Epithelial cell of proximal tubule (primary cell): ENCODE data around the gene STXBP5L. TPM values are rescaled to one million over a fixed set of nuclear protein-coding genes. Genes with fewer than 3 reads are reported as not detected.
"Not testable (repeated sequence)": the region's sequence is repeated elsewhere in the genome, so short reads cannot be mapped to it uniquely, and the experiment has no call there.

Experiments used
- DNase-seq: peaks from one replicate; pipeline ENCODE4 v3.0.0-alpha.2; 2011; ENCODE audit warnings: low read depth
- H3K4me3 ChIP-seq: 2 replicates; pipeline ENCODE4 v1.5.1; 2011; ENCODE audit warnings: low read depth, mild to moderate bottlenecking, low read length
- total RNA-seq: library from RNA; depleted of rRNA; stranded (reverse); fragments of >200 nt; gene quantifications from 2 replicates; pipeline ENCODE4 v1.2.3, GENCODE V29; 2015
- TF ChIP-seq, protein P1 (sequence below): conservative IDR thresholded peaks from 2 replicates; pipeline ENCODE4 v1.5.1; 2012; ENCODE audit warnings: low read depth, mild to moderate bottlenecking, low read length

Gene STXBP5L
- total RNA-seq, 1 donor from 2014 or later: not detected

DNA sequence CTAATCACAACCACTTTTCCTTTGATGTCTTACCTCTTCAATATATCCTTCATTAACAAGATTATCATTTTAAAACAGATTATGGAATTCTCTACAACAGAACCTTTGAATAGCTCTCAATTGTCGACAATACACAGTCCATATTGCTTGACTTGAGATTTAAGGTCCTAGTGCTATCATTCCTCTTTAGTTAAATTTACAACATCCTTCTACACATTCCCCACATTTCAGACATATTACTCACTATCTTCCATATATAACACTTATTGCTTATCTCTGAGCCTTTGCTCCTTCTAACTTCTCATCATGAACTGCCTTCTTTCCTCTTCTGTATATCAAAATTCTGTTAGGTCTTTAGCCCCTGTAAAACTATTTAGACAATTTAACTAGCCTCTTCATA lies 247.0 kb downstream of the STXBP5L start:
- H3K4me3 ChIP-seq: no peak overlapping the region
- TF ChIP-seq, protein P1, sequence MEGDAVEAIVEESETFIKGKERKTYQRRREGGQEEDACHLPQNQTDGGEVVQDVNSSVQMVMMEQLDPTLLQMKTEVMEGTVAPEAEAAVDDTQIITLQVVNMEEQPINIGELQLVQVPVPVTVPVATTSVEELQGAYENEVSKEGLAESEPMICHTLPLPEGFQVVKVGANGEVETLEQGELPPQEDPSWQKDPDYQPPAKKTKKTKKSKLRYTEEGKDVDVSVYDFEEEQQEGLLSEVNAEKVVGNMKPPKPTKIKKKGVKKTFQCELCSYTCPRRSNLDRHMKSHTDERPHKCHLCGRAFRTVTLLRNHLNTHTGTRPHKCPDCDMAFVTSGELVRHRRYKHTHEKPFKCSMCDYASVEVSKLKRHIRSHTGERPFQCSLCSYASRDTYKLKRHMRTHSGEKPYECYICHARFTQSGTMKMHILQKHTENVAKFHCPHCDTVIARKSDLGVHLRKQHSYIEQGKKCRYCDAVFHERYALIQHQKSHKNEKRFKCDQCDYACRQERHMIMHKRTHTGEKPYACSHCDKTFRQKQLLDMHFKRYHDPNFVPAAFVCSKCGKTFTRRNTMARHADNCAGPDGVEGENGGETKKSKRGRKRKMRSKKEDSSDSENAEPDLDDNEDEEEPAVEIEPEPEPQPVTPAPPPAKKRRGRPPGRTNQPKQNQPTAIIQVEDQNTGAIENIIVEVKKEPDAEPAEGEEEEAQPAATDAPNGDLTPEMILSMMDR: no peak
- DNase-seq: no peak

DNA sequence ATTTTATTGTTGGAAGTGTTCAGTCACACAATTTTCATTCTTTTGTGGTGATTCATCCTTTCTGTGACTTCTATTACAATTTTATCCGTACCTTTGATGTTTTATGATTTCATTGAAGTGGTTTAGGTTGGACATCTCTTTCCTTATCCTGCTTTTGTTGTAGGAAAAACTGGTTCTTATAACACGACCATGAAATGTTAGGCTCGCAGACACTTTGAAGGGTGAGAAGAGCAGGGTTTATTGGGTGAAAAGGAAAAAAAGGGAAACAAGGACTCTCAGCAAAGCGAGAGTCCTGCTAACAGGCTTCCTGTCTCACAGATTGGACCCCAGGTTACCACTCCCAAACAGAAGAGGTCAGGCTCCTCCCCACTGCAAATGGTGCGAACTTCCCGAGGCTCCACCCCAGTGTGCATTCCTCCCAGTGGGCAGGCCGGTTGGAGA lies 257.4 kb downstream of the STXBP5L start:
- no peak overlapping the region for H3K4me3 ChIP-seq
- TF ChIP-seq, protein P1: no peak
- no peak for DNase-seq

DNA sequence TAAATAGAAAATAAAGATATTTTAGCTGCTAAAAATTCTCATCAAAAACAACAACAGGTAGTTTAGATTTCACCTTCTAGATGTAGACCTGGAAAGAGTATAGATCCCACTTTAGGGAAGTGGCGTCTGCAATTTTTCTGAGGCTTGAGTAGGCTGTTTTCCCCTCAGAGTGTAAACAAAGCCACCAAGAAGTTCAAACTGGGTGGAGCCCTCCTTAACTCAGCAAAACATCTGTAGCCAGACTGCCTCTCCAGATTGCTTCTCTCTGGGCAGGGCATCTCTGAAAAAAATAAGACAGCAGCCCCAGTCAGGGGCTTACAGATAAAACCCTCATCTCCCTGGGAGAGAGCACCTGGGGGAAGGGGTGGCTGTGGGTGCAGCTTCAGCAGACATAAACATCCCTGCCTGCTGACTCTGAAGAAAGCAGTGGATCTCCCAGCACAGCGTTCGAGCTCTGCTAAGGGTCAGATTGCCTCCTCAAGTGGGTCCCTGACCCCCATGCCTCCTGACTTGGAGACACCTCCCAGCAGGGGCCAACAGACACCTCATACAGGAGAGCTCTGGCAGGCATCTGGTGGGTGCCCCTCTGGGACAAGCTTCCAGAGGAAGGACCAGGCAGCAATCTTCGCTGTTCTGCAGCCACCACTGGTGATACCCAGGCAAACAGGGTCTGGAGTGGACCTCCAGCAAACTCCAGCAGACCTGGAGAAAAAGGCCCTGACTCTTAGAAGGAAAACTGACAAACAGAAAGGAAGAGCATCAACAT lies 259.6 kb downstream of the STXBP5L start:
- H3K4me3 ChIP-seq: no peak overlapping the region
- DNase-seq: no peak
- TF ChIP-seq, protein P1: no peak

DNA sequence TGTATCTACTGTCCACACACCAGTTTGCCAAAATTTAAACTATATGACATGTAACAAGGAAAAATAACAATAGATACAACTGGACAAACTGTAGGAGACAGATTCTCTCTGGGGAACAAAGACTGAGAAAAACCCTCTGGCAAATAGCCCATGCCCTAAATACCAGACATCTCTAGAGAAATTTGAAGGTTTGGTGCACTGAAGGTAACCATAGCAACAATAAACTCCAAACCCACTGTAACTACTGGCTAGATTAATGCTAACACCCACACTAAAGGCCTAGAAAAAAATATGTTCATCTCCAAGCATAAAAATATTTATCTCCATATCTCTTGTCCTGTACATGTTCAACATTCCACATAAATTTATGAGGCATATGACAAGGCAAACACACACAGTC lies 267.1 kb downstream of the STXBP5L start:
- TF ChIP-seq, protein P1: no peak
- DNase-seq: no peak
- no peak overlapping the region for H3K4me3 ChIP-seq

DNA sequence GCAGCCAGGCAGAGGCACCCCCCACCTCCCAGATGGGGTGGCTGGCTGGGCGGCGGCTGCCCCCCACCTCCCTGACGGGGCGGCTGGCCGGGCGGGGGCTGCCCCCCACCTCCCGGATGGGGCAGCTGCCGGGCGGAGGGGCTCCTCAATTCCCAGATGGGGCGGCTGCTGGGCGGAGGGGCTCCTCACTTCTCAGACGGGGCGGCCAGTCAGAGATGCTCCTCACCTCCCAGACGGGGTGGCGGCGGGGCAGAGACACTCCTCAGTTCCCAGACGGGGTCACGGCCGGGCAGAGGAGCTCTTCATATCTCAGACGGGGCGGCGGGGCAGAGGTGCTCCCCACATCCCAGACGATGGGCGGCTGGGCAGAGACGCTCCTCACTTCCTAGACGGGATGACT lies 282.6 kb downstream of the STXBP5L start:
- DNase-seq, H3K4me3 ChIP-seq: not testable (repeated sequence)

DNA sequence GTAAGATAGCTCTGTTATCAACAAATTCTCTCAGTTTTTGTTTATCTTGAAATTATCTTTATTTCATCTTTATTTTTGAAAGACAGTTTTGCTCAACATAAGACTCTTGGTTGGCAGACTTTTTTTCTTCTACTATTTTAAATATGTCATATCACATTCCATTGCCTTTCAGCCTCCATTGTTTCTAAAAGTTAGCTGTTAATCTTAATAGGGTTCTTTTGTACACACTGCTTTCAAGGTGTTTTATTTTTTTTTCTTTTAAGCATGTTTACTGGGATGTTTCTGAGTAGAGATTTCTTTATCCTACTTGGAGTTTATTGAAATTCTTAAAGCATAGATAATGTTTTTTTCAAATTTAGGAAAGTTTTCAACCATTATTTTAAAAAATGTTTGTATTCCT lies 294.6 kb downstream of the STXBP5L start:
- TF ChIP-seq, protein P1: no peak
- no peak overlapping the region for H3K4me3 ChIP-seq
- DNase-seq: no peak

DNA sequence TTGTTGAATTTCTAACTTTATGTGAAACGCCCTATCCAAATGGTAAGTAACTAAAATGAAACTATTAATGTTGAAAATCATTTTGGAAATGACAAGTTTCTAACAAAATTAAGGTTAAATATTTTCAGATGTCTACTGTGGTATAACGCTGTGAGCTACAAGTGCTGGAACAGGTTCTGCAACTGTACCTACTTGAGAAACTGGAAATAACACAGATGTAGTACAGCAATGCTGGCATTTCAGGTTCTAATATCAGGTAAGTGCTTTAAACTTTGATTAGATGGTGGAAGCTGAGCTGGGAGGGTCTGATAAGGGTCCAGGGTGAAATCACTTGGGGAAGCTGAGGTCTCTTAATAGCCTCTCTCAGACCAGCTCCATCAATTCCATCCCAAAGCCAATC lies 315.1 kb downstream of the STXBP5L start:
- TF ChIP-seq, protein P1: no peak
- H3K4me3 ChIP-seq: no peak overlapping the region
- no peak for DNase-seq
